NCI-H2171 (cell line): Measurements from ENCODE around the gene UGT1A10.

ENCODE experiments used
- DNase-seq: peaks from one replicate; lab custom pipeline; 2025; lab: John Stamatoyannopoulos, UW

UGT1A10 gene

DNA sequence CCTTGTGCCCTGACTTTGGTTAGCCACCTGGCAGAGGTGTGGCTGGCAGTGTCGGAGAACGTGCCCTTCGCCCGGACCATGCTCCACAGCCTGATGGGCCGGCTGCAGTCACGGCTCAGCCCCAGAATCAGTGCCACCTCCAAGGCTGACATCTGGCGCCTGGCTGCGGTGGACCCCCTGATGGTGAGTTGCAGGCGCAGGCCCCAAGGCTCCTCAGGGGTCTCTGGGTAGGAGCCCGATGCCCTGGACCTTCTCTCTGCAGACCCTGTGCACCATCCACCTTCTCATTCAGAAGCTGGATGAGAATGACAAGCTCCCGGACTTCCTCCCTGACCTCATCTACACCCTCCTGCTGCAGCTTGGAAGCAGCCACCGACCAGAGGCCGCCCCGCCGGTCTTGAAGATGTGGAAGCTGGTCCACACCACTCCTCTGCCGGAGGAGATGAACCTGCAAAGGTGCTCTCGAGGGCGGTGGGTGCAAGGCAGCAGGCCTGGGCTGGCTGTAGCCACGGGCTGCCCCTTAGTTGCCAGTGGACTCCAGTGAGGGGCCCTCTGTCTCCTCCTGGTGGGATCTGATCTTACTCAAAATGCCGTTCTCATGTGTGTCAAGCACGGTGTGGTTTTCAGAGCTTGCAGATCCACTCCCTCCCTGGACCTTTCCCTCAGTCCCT lies 186.0 kb downstream of the UGT1A10 start:
- no peak for DNase-seq
